G401.6 (cell line): ENCODE data around the gene LGALS7.
"Not testable (repeated sequence)": the region's sequence is repeated elsewhere in the genome, so short reads cannot be mapped to it uniquely, and the experiment has no call there.

Experiments used
- FAIRE-seq: peaks from 2 replicates; lab custom pipeline; 2012; peaks lifted over from hg19 to GRCh38; lab: Jason Lieb, UNC

LGALS7 gene

GRCh38 chr19:38773469-38774177 lies at the start of gene LGALS7:
TSS of gene LGALS7 (minus strand) at chr19:38773517. CDS start at chr19:38773492, 25 bp downstream.
- FAIRE-seq = no peak

DNA sequence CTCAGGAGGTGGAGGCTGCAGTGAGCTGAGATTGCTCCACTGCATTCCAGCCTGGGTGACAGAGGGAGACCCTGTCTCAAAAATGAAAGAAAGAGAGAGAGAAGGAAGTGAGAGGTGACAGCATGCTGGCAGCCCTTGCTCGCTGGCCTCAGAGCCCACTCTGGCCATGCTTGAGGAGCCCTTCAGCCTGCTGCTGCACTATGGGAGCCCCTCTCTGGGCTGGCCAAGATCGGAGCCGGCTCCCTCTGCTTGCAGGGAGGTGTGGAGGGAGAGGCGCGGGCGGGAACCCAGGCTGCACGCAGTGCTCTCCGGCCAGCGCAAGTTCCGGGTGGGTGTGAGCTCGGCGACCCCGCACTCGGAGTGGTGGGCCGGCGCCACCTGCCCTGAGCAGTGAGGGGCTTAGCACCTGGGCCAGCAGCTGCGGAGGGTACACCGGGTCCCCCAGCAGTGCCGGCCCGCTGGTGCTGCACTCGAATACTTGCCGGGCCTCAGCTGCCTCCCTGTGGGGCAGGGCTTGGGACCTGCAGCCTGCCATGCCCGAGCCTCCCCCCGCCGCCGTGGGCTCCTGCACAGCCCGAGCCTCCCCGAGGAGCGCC lies 48.0 kb upstream of the LGALS7 start:
- not testable (repeated sequence) for FAIRE-seq

DNA sequence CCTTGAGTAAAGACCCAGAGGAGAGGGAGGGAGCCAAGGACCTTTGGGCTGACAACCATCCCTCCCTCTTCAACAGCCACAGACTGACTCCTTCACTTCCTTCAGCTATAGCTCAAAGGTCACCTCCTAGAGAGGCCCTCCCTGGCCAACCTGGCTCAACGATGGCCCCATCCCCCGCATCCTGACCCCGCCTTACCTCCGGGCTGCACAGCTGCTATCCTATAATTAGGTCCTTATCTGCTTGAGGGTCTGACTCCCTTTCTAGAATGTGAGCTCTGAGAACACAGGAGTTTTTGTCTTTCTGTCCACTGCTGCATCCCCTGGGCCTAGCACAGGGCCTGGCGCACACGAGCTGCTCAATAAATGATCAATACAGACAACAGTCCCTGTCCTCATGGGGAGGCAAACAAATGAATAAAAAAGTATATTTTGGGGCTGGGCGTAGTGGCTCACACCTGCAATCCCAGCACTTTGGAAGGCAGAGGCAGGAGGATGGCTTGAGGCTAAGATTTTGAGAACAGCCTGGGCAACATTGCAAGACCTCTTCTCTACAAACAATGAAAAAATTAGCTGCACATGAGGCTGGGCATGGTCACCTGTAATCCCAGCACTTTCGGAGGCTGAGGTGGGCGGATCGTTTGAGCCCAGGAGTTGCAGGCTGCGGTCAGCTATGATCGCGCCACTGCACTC lies 46.1 kb upstream of the LGALS7 start:
- no peak for FAIRE-seq

- no peak for FAIRE-seq
Observed at GRCh38 chr19:38817081-38817480, 43.8 kb upstream of the LGALS7 start.

DNA sequence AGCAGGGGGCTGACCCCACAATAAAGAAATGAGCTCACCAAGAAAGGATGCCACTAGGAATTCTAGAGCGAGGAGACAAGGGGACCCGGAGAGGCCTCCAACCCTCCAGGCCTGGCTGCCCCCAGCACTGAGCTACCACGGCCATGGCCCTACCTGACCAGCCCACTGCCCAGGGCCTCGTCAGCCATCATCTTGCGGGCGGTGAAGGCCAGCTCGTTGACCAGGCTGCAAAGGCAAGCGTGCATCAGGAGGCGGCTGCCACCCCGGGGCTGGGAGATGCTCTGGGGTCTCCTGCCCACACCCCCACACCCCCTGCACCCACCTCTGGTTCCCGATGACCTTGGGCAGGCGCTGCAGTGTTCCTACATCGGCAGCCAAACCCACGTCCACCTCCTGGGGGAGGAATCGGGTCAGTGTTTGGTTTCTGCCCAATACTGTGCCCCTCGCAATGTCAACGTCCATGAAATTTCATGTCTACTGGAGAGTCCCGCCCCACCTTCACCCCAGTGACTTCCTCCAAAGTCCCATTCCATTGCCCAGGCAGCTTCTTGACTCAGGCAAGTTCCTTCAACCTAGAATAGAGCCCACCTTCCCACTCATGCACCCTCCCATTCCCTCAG lies 42.9 kb upstream of the LGALS7 start:
- FAIRE-seq = no peak

- no peak for FAIRE-seq
Observed at GRCh38 chr19:38815059-38816001, 42.0 kb upstream of the LGALS7 start.

DNA sequence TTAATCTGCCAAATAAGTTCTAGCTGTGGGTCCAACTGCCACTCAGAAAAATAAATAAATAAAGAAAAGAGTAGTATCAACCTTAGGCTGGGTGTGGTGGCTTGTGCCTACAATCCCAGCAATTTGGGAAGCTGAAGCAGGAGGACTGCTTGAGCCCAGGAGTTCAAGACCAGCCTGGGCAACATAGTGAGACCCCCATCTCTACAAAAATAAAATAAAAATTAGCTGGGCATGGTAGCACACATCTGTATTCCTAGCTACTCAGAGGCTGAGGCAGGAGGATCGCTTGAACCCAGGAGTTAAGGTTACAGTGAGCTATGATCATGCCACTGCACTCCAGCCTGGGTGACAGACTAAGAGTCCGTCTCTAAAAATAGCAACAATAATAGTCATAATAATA lies 40.6 kb upstream of the LGALS7 start:
- not testable (repeated sequence) for FAIRE-seq

- FAIRE-seq = no peak
Observed at GRCh38 chr19:38813323-38813722, 40.0 kb upstream of the LGALS7 start.

DNA sequence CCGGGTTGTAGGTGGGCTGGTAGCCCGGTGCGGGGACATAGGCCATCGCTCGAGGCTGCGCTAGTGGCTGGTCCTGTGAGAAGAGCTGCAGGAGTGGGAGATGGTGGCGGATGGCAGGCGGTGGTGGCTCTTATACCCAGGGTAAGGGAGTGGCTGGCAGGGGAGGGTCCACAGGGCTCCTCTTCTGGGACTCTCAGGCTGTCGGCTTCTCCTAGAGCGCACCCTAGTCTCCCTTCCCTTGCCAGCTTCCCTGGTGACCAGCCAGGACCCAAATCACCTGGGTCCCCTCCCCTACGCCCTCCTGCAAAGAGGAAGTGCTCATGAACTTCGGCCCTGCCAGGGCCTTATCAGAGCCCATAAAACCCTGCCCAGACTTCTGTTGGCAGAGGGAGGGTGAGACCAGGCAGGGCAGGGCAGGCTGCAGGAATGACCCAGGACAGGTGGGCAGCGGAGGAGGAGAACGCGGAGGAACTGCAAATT lies 39.6 kb upstream of the LGALS7 start, which contains the start of gene LGALS4:
Gene LGALS4 (minus strand): TSS at position 105 of the 480 bp plus-strand sequence. CDS start 59 bp downstream, at position 46.
- no peak for FAIRE-seq

DNA sequence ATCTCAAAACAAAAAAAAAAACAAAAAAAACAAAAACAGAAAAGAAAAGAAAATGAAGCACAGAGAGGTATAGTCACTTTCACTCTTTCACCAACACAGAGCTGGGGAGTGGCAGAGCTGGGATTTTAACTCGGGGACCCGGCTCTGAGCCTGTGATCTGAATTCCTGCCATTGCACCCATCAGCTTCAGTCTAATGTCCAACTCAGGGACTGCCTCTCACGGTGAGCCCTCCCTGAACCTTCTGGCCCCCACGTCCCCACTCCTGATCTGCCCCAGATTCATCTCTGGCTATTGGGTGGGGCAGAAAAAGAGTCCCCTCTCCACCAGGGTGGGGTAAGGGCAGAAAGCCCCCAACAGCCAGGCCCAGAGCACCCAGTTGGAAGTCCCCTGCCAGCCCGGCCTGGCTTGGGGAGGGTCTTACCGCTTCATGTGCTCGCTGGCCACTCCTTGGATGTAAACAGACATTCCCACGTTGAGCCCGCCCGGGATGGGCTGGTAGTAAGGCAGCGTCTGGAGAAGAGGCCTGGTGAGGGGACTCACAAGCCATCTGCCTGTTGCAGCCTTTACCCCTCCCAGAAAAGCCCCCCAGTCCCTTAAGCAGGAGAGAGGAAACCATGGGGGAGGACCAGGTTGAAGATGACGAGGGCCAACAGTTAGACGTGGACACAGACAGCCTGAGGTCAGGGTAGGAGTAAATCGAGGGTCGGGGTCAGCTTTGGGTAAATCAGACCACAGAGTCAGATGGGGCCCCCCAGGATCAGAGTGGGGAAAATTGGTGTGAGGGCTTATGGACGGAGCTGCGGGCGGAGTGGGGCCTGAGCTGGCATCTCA lies 38.9 kb upstream of the LGALS7 start:
- no peak for FAIRE-seq

- FAIRE-seq = no peak
Observed at GRCh38 chr19:38809592-38810252, 36.4 kb upstream of the LGALS7 start.

DNA sequence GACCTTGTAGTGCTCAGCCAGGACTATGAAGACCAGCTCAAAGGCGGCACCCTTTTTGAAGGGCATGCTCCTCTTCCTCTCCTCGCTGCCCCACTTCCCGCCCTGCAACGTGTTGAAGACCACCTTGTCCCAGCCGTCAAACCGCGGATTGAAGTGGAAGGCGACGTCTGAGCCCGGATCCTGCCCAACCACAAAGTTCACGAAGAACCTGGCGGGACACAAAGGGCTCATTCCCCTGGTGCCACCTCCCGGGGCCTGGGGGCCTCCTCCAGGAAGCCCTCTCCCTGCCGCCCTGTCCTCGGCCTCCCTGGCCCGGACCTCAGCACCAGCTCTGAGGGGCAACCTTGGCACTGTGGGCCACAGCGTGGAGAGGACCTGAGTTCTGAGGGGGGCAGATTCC lies 35.4 kb upstream of the LGALS7 start:
- no peak for FAIRE-seq

DNA sequence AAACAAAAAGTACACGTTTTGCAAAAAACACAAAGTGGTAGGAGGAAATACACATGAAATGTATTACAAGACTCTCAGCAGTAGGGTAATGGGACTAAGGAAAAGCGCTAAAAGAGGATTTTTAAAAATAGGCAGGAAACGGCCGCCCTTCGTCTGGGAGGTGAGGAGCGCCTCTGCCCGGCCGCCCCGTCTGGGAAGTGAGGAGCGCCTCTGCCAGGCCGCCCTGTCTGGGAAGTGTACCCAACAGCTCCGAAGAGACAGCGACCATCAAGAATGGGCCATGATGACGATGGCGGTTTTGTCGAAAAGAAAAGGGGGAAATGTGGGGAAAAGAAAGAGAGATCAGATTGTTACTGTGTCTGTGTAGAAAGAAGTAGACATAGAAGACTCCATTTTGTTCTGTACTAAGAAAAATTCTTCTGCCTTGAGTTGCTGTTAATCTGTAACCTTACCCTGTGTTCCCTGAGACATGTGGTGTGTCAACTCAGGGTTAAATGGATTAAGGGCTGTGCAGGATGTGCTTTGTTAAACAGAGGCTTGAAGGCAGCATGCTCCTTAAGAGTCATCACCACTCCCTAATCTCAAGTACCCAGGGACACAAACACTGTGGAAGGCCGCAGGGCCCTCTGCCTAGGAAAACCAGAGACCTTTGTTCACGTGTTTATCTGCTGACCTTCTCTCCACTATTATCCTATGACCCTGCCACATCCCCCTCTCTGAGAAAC lies 34.2 kb upstream of the LGALS7 start:
- not testable (repeated sequence) for FAIRE-seq

DNA sequence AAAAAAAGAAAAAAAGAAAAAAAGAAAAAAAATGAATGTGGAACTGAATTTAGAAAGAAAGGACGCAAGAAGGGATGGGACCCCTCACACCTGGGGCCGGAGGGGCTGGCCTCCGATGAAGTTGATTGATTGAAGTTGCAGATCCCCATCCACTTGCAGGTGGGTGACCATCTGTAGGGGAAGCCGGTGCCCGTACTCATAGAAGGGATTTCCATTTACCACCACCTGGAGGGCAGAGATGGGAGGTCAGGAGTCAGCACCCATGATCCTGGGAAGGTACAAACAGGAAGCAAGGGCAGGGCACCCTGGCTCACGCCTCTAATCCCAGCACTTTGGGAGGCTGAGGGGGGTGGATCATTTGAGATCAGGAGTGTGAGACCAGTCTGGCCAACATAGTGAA lies 33.1 kb upstream of the LGALS7 start:
- no peak for FAIRE-seq

DNA sequence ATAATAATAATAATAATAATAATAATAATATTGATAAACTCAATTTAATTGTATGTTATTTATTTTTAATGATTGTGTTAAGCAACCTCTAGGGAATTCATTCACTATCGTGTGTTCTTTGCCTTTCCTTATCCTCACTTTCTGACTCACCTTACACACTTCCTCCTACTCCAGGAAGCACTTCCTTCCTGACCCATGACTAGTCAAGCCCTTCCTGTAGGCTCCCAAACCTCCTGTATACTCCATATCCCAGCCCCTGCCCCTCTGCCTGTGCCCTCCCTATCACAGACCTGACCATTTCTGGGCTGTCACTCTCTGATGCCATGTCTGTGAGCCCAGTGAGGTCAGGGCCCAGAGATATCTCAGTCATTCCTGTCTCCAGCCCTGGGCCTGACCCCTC lies 31.9 kb upstream of the LGALS7 start:
- no peak for FAIRE-seq

DNA sequence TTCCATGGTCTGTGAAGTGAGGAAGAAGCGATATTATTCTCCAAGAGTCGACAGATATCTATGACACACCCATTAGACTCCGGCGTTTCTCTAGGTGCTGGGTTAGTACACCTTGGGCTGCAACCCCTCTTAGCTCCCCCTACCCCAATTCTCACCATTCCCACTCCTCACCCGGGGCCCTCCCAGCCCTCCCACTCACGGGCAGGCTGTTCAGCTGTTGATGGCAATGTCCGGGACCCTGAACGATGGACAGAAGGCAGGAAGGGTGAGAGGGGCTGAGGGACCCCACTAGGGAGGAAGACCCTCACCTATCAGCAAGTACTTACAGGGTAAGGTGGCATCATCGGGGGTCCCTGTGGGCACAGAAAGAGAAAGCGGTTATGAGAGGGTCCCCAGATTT lies 30.2 kb upstream of the LGALS7 start:
- no peak for FAIRE-seq

DNA sequence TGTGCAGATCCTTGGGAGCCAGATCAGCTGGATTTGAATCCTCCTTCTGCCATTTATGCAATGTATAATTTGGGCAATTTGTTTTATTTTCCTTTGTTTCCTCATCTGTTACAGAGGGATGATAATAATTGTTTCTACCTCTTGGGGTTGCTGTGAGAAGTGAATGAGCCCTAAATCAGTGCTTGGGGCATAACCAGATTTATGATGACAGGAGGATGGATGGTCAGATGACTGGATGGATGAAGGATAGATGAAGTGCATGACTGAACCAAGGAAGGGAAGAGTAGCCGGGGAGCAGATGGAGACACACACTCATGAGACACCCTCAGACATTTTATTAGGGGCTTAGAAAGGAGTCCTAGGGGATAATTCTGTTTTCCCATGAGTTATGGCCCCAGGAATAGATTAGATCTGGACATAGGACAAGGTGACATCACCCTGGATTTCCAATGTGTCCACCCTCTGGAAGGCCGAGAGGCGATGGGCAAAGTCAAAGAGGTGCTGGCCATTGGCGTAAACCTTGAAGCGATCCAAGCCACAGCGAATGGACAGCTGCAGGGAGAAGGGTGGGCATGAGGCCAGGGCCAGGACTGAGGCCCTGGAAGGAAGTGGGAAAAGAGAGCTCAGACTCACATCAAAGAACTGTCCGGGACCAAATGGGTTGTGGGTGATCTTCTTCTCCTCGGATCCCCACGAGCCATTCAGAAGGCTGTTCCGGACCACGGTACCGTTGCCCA lies 28.2 kb upstream of the LGALS7 start:
- no peak for FAIRE-seq

DNA sequence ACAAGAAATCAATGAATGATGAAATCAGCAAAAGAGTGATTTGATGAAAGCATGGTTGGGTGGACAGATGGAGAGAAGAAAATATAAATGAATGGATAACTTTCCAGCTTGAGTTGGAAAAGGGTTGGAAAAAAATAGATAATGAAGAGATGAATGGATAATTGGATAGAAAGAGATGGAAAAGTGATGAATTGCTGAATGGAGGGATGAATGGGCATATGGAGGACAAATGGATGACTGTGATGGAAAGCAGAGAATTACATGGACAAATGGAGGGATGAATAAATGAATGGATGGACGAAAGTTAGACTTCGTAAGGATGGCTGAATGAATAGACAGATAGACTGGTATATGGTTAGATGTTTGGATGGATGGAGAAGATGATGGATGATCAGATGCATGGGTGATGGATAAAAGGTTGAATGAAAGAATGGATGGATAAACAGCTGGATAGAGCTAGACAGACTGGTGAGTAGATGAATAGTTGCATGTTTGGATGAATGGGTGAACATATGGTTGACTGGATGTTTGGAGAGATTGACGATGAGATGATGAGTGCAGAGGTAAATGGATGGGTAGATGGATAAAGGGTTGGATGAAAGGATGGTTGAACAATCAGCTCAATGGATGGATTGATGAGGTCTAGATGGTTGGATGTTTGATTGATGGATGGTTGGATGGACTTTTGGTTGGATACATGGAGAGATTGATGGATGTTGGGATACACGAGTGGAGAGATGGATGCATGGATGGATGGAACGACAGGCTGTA lies 27.4 kb upstream of the LGALS7 start:
- FAIRE-seq = no peak
